WTC11 (cell line): ENCODE results near the gene PREX1.

Experiments used
- CDX4 ChIP-seq: fragments of 250-450 bp; sonication (Bioruptor Pico); IDR thresholded peaks from 2 replicates; pipeline ENCODE4 v1.9.0; 2021; ENCODE audit warnings: moderate library complexity, mild to moderate bottlenecking, inconsistent platforms, borderline replicate concordance
- CTCF ChIP-seq: fragments of 200-600 bp; IDR thresholded peaks from 2 replicates; pipeline ENCODE4 v1.8.0; 2022; ENCODE audit warnings: antibody characterized with exemption
- E2F4 ChIP-seq: sonication (generic); formaldehyde crosslinking; IDR thresholded peaks from 2 replicates; pipeline ENCODE4 v1.8.1; 2022; ENCODE audit warnings: low read depth, mild to moderate bottlenecking, moderate library complexity, missing genetic modification reagents, borderline replicate concordance
- TEAD4 ChIP-seq: sonication (generic); formaldehyde crosslinking; IDR thresholded peaks from 2 replicates; pipeline ENCODE4 v1.8.0; 2022; ENCODE audit warnings: mild to moderate bottlenecking, missing genetic modification reagents

- no peak for TF ChIP-seq CTCF
- no peak for TF ChIP-seq E2F4 (CRISPR knock-in tag)
- no peak for TF ChIP-seq TEAD4 (CRISPR knock-in tag)
- no peak for TF ChIP-seq CDX4
These were observed 84.7 kb downstream of the PREX1 start for GRCh38 chr20:48742912-48743680.
